Measurements from ENCODE around the gene CFAP92. TPM values are rescaled to one million over a fixed set of nuclear protein-coding genes. Genes with fewer than 3 reads are reported as not detected.

Gene CFAP92
- total and polyA plus RNA-seq, 3 donors from 2014 or later, result 16.0 to 62.0 (median 26.7) TPM

DNA sequence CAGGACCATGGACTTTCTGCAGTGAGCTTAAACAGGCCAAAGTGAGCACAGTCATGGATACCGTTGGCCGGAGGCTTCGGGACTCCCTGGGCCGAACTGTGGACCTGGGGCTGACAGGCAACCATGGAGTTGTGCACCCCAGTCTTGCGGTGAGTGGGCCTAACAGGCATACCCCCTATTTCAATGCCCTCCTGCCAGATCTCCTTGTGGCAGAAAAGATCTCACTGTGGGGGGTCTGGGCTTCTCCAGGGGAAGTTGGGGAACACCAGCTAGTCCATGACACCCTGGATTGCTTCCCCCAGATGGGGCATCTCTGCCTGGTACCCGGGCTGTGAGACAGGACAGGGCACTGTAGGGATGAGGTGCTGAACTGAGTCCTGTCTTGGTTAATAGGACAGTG, 84.9 kb downstream of the CFAP92 start:
- H3K36me3 ChIP-seq (ENCODE audit: low read depth, missing control alignments), result no peaks in the 10 kb centered on the region
- TF ChIP-seq CTCF (IDR thresholded peaks at IDR 0.05), result no peak
- TF ChIP-seq POLR2A (IDR thresholded peaks at IDR 0.05), result no peak
- H3K27me3 ChIP-seq, result no peaks in the 10 kb centered on the region

GRCh38 chr3:128907706-128908445, 86.0 kb downstream of the CFAP92 start:
- intact Hi-C loops (cut with DNase I; ENCODE audit: low total_unique reads), result no loop called here

More for the DNA sequence above, 84.9 kb downstream of the CFAP92 start:
- DNase-seq, result no peak
- 96 to 100% methylated on average over 1 to 6 of the region's 6 CpGs for WGBS, 2 donors
- no peaks in the 10 kb centered on the region for H3K4me1 ChIP-seq
- no peaks in the 10 kb centered on the region for H3K9me3 ChIP-seq
- intact Hi-C loops (cut with DNase I; ENCODE audit: low total_unique reads), result no loop called here
- no peak overlapping the region for H3K4me3 ChIP-seq
- H3K27ac ChIP-seq, result no peak overlapping the region

GRCh38 chr3:128906804-128907525, 86.9 kb downstream of the CFAP92 start:
- H3K27ac ChIP-seq, result no peak overlapping the region
- TF ChIP-seq CTCF (IDR thresholded peaks at IDR 0.05) (no peak), POLR2A (IDR thresholded peaks at IDR 0.05) (no peak)
- H3K4me1 ChIP-seq, result no peaks in the 10 kb centered on the region
- H3K9me3 ChIP-seq, result no peaks in the 10 kb centered on the region
- H3K27me3 ChIP-seq, result no peaks in the 10 kb centered on the region
- no peak overlapping the region for H3K4me3 ChIP-seq
- WGBS, 2 donors, result 72 to 84% methylated on average over 3 to 7 of the region's 7 CpGs
- H3K36me3 ChIP-seq (ENCODE audit: low read depth, missing control alignments), result no peaks in the 10 kb centered on the region
- DNase-seq, result no peak
- intact Hi-C loops (cut with DNase I; ENCODE audit: low total_unique reads), result no loop called here

More at GRCh38 chr3:128907706-128908445, 86.0 kb downstream of the CFAP92 start:
- no peaks in the 10 kb centered on the region for H3K27me3 ChIP-seq
- TF ChIP-seq POLR2A (IDR thresholded peaks at IDR 0.05), result no peak
- TF ChIP-seq CTCF (IDR thresholded peaks at IDR 0.05), result no peak
- H3K27ac ChIP-seq, result no peak overlapping the region
- no peak overlapping the region for H3K4me3 ChIP-seq
- DNase-seq, result no peak
- no peaks in the 10 kb centered on the region for H3K9me3 ChIP-seq
- no peaks in the 10 kb centered on the region for H3K4me1 ChIP-seq
- H3K36me3 ChIP-seq (ENCODE audit: low read depth, missing control alignments), result no peaks in the 10 kb centered on the region
- 88 to 92% methylated on average over 5 to 15 of the region's 15 CpGs for WGBS, 2 donors

- no peaks in the 10 kb centered on the region for H3K27me3 ChIP-seq
- no peak for DNase-seq
Measured at GRCh38 chr3:128906031-128906803, 87.7 kb downstream of the CFAP92 start.

More at GRCh38 chr3:128906031-128906803, 87.7 kb downstream of the CFAP92 start:
- TF ChIP-seq POLR2A (IDR thresholded peaks at IDR 0.05) (no peak), CTCF (IDR thresholded peaks at IDR 0.05) (no peak)
- Histone ChIP-seq H3K9me3 (no peaks in the 10 kb centered on the region), H3K27ac (no peak overlapping the region), H3K4me3 (no peak overlapping the region), H3K36me3 (ENCODE audit: low read depth, missing control alignments) (no peaks in the 10 kb centered on the region), H3K4me1 (no peaks in the 10 kb centered on the region)
- 89 to 94% methylated on average over 13 to 25 of the region's 25 CpGs for WGBS, 2 donors
- intact Hi-C loops (cut with DNase I; ENCODE audit: low total_unique reads), result no loop called here

Data from testis (tissue), 3 donors.